IPS DF 4.7 (cell line): Measurements from ENCODE around the gene SLC22A5.
"Not testable (repeated sequence)": the region's sequence is repeated elsewhere in the genome, so short reads cannot be mapped to it uniquely, and the experiment has no call there.

ENCODE experiments used
- DNase-seq: peaks from one replicate; pipeline ENCODE4 v3.0.0-alpha.2; 2013; ENCODE audit warnings: low spot score; ENCODE audit errors: extremely low read depth

Gene SLC22A5

GRCh38 chr5:132411304-132412013, 41.9 kb downstream of the SLC22A5 start:
- no peak for DNase-seq

DNA sequence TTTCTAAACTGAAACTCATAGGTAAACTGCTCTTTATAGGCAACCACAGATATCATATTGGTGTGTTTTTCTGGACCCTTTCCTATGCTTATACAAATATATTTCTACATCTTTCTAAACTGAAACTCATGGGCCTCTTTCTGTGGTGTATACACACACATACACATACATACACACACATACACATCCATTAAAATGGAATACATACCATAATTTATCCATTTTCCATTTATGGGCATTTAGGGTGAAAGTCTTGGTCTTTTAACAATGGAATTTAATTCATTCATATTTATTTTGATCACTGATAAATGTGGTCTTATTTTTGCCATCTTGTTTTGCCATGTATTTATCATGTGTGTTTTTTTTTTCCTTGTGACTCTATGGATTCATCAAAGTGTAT, 44.1 kb downstream of the SLC22A5 start:
- no peak for DNase-seq

- DNase-seq = no peak
Measured at GRCh38 chr5:132414634-132415378, 45.3 kb downstream of the SLC22A5 start.

DNA sequence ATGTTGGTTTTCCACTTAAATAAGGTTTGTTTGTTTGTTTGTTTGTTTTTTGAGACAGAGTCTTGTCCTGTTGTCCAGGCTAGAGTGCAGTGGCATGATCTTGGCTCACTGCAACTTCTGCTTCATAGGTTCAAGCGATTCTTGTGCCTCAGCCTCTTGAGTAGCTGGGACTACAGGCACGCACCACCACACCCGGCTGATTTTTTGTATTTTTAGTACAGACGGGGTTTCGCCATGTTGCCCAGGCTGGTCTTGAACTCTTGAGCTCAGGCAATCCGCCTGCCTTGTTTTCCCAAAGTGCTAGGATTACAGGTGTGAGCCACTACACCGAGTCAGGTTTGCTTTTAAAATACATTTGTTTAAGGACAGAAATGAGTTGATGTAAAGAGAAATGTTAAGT, 46.0 kb downstream of the SLC22A5 start:
- DNase-seq = not testable (repeated sequence)

GRCh38 chr5:132416306-132417009, 46.9 kb downstream of the SLC22A5 start:
- no peak for DNase-seq

DNA sequence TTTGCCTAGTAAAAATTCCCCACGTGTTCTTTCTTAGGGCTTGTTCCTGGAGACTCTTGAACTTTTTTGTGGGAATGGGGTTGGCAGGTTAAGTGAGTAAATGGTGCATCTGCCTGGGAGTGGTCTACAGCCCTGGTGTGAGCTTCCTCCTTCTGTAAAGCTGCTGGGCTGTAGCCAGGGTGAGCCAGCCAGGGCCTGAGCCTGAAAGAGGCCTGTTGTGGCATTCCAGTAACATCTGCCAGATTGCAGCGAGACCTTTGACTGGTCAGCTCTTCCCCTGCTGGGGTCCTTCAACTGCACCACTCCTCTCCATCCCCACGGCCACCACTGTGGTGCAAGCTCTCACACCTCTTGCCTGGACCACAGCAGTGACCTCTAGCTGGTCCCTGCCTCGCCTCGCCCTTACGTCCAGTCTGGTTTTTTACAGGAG, 47.5 kb downstream of the SLC22A5 start:
- no peak for DNase-seq

DNA sequence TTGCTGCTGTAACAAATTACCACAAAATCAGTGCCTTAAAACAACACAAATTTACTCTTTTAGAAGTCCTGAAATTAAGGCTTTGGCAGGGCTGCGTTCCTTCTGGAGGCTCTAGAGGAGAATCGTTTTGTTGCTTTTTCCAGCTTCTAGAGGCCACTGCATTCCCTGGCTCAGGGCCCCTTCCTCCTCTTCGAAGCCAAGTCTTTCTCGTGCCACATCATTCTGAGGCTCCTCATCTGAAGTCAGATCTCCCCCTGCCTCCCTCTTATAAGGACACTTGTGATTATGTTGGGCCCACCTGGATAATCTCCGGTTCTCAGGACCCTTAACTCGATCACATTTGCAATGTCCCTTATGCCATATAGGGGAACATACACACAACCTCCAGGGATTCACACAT, 48.0 kb downstream of the SLC22A5 start:
- DNase-seq = no peak

DNA sequence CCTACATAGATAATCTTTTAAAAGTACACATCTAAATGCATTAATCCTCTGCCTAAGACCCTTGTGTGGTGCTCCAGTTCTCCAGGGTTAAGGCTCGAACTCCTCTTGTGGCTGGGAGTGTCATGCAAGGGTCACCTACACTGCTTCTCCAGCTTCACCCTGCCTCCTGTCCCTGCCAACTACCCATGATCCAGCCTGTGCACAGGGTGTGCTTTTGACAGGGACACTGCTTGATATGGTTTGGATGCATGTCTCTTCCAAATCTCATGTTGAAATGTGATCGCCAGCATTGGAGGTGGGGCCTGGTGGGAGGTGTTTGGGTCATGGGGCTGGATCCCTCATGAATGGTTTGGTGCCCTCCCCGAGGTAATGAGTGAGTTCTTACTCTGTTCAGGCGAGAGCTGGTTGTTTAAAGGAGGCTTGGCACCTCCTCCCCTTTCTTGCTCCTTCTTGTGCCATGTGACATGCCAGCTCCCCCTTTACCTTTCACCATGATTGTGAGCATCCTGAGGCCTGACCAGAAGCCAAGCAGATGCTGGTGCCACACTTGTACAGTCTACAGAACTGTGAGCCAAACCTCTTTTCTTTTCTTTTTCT, 48.5 kb downstream of the SLC22A5 start:
- no peak for DNase-seq

DNA sequence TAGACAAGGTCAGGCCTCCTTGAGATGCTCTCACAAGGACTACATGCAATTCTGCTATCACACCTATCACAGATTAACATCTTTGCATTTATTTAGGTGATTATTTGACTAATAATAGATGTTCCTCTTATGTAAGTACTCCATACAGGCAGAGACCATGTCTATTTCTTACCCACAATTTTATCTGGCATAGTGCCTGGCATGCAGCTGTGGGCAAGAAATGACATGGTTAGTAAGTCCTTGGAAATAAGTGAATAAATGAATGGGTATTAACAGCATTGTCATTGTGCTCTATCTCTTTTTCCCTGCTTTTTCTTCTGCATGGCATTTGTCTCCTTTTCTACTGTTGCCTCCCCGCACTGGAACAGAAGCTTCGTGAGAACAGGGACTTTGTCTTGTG, 49.4 kb downstream of the SLC22A5 start:
- DNase-seq = no peak

DNA sequence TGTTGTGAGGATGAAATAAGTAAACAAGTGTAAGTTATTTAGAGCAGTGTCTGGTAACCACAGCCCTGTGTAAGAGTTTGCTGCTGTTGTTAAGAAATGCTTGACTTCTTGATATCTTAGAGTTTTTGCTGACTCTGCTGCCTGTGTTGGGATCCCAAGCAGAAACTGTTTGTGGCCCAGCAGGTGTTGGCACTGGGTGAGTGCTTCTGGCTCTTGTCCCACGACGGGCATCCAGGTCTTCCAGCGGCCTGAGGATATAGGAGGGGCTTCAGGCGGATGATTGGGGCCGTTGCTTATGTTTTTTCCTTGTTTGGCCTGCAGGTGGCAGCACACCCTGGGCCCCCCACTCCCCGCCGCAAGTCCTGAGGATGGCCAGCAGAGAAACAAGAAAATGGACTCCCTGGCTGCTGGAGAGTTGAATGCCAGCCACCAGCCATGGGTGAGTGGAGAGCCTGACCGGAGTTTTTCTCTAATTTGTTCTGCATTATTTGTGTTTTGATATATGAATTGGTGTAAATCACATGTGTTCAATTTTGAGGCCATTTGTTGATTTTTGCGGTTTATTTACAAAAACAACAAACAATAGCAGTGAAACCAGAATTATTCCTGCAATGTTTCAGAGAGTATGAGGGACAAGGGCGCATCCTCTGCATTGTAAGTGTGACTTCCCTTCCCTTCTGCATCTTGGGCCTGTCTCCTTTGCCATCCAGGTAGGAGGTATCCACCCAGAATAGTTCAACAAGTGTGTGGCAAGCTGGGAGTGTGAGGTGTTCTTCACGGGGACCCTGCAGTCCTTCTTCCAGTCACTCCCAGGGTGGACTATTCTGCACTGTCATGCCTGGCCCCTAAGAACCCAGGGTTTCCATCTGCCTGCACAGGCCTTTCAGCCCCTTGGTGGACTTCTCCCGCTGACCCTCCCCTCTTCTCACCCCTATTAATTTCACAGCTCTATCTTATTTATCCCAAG, 50.3 kb downstream of the SLC22A5 start:
- no peak for DNase-seq

GRCh38 chr5:132420706-132421272, 51.3 kb downstream of the SLC22A5 start:
- no peak for DNase-seq

GRCh38 chr5:132421462-132421861, 52.0 kb downstream of the SLC22A5 start:
- DNase-seq = no peak

DNA sequence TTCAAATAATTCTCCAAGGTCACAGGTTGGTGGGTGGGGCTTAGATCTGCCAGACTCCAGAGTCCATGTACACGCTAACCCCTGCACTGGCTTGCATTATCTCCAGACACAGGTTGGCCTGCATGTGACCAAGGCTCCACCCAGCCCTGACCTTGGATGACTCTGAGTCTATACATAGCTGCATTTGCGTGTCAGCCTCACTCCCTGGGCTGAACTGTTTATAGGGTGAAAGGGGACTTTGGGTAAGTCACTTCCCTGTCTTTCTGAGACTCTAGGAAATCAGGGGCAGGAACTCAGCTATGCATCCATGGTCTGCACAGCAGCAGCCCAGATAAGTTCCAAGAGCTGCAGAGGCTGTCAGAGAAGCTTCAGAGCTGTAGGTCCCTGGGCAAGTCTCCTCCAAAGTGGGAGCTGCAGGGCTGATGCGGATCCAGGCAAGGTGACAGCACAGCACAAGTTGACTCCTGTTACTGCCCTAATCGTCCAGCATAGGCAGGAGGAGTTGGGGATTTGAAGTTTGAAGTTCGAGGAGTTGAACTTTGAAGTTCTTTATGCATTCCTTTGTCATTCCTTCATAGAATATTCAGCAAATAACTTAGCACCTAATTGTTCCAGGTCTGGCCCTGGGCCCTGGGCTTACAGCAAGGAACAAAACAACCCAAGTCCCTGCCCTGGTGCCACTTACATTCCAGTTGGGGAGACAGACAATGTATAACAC, 53.4 kb downstream of the SLC22A5 start:
- DNase-seq = no peak

DNA sequence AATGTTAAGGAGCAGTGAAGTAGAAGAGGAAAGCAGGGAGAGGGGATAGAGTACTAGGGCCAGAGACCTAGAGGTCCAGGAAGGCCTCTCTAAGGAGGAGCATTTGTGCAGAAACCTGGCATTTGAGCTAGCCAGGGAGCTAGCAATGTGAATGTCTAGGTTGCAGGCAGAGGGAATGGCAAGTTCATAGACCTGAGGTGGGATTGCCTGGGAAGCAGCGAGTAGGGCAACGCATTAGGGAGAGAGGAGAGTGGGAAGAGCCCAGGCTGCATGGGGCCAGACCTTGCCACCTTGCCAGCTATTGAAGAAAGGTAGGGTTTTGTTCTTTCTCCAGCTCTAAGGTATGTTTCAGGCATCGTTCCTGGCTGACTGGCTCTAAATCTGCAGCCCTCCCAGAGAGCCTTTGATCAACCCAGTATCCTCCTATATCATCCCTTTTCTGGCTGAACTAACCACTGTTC, 54.0 kb downstream of the SLC22A5 start:
- no peak for DNase-seq

- no peak for DNase-seq
Measured at GRCh38 chr5:132424167-132424880, 54.8 kb downstream of the SLC22A5 start.

- DNase-seq = no peak
Measured at GRCh38 chr5:132425009-132425937, 55.8 kb downstream of the SLC22A5 start.

- DNase-seq = no peak
Measured at GRCh38 chr5:132425975-132426524, 56.5 kb downstream of the SLC22A5 start.
